ENCODE data around the gene ENPP1.

Gene ENPP1

DNA sequence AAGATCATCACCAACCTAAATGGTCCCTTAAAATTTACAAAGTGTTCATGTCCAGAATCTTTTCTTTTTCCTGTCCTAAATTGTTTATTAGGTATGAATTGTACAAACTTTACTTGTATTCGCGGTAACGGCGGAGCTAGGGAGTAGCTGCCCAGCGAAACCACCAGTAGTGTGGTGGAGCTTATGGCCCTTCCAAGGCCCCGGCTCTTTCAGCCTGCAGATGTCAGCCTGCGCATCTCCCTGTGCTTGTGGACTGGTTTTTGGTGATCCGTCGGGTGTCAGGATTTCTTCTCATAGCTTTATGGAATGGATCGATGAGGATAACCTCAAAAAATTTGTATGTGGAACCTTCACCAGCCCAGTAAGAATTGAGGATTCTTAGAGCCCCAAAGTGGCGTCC, 27.2 kb upstream of the ENPP1 start:
- TF ChIP-seq, protein P1, sequence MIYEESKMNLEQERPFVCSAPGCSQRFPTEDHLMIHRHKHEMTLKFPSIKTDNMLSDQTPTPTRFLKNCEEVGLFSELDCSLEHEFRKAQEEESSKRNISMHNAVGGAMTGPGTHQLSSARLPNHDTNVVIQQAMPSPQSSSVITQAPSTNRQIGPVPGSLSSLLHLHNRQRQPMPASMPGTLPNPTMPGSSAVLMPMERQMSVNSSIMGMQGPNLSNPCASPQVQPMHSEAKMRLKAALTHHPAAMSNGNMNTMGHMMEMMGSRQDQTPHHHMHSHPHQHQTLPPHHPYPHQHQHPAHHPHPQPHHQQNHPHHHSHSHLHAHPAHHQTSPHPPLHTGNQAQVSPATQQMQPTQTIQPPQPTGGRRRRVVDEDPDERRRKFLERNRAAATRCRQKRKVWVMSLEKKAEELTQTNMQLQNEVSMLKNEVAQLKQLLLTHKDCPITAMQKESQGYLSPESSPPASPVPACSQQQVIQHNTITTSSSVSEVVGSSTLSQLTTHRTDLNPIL (CRISPR knock-in tag; IDR thresholded peaks at IDR 0.05; ENCODE audit: low read depth) = no peak
- TF ChIP-seq, protein P2, sequence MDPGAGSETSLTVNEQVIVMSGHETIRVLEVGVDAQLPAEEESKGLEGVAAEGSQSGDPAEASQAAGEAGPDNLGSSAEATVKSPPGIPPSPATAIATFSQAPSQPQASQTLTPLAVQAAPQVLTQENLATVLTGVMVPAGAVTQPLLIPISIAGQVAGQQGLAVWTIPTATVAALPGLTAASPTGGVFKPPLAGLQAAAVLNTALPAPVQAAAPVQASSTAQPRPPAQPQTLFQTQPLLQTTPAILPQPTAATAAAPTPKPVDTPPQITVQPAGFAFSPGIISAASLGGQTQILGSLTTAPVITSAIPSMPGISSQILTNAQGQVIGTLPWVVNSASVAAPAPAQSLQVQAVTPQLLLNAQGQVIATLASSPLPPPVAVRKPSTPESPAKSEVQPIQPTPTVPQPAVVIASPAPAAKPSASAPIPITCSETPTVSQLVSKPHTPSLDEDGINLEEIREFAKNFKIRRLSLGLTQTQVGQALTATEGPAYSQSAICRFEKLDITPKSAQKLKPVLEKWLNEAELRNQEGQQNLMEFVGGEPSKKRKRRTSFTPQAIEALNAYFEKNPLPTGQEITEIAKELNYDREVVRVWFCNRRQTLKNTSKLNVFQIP (CRISPR knock-in tag; IDR thresholded peaks at IDR 0.05; ENCODE audit: borderline replicate concordance, low read depth) = no peak
- TF ChIP-seq ZC3H10 (CRISPR knock-in tag; IDR thresholded peaks at IDR 0.05) (no peak), CSDC2 (CRISPR knock-in tag; IDR thresholded peaks at IDR 0.05) (no peak), TOX (CRISPR knock-in tag; IDR thresholded peaks at IDR 0.05; ENCODE audit: borderline replicate concordance) (no peak), ESRRG (CRISPR knock-in tag; IDR thresholded peaks at IDR 0.05) (no peak), ZNF565 (CRISPR knock-in tag; conservative IDR thresholded peaks at IDR 0.05; ENCODE audit: low read depth) (no peak), ZNF8 (CRISPR knock-in tag; IDR thresholded peaks at IDR 0.05) (no peak), BACH2 (CRISPR knock-in tag; IDR thresholded peaks at IDR 0.05; ENCODE audit: borderline replicate concordance) (no peak), ZFP3 (CRISPR knock-in tag; IDR thresholded peaks at IDR 0.05) (no peak)
- no peak for ATAC-seq

DNA sequence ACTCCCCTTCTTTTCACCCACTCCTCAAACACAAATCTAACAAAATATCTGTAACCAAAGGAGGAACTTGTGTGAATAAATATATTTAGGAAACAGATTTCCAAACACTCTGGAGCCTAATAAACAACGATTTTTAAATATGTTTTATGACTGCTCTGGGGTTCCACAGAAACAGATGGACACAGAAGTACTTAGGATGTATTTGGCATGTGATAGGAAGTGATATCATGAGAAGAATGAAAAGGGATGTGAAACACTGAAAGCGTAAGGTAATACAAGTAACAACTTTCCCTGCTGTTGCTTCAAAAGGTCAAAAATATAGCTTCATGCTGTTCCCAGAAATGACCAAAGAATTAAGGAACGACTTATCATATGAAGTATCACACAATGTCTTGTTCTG, 26.1 kb upstream of the ENPP1 start:
- TF ChIP-seq ZNF8 (CRISPR knock-in tag; IDR thresholded peaks at IDR 0.05) (no peak), OSR1 (CRISPR knock-in tag; IDR thresholded peaks at IDR 0.05) (no peak), ARNTL (CRISPR knock-in tag; IDR thresholded peaks at IDR 0.05; ENCODE audit: borderline replicate concordance, low read depth) (no peak), RARB (CRISPR knock-in tag; IDR thresholded peaks at IDR 0.05) (no peak), ZNF565 (CRISPR knock-in tag; conservative IDR thresholded peaks at IDR 0.05; ENCODE audit: low read depth) (no peak), ZFP30 (CRISPR knock-in tag; IDR thresholded peaks at IDR 0.05) (no peak), ISL1 (CRISPR knock-in tag; IDR thresholded peaks at IDR 0.05) (no peak), PPARA (CRISPR knock-in tag; IDR thresholded peaks at IDR 0.05; ENCODE audit: borderline replicate concordance) (no peak), ZC3H10 (CRISPR knock-in tag; IDR thresholded peaks at IDR 0.05) (no peak), ESRRG (CRISPR knock-in tag; IDR thresholded peaks at IDR 0.05) (no peak), SNAI2 (CRISPR knock-in tag; IDR thresholded peaks at IDR 0.05) (no peak), BACH2 (CRISPR knock-in tag; IDR thresholded peaks at IDR 0.05; ENCODE audit: borderline replicate concordance) (no peak)
- TF ChIP-seq, protein P3, sequence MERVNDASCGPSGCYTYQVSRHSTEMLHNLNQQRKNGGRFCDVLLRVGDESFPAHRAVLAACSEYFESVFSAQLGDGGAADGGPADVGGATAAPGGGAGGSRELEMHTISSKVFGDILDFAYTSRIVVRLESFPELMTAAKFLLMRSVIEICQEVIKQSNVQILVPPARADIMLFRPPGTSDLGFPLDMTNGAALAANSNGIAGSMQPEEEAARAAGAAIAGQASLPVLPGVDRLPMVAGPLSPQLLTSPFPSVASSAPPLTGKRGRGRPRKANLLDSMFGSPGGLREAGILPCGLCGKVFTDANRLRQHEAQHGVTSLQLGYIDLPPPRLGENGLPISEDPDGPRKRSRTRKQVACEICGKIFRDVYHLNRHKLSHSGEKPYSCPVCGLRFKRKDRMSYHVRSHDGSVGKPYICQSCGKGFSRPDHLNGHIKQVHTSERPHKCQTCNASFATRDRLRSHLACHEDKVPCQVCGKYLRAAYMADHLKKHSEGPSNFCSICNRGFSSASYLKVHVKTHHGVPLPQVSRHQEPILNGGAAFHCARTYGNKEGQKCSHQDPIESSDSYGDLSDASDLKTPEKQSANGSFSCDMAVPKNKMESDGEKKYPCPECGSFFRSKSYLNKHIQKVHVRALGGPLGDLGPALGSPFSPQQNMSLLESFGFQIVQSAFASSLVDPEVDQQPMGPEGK (CRISPR knock-in tag; IDR thresholded peaks at IDR 0.05; ENCODE audit: borderline replicate concordance) = no peak
- TF ChIP-seq, protein P2 (CRISPR knock-in tag; IDR thresholded peaks at IDR 0.05; ENCODE audit: borderline replicate concordance, low read depth) = no peak
- TF ChIP-seq, protein P4, sequence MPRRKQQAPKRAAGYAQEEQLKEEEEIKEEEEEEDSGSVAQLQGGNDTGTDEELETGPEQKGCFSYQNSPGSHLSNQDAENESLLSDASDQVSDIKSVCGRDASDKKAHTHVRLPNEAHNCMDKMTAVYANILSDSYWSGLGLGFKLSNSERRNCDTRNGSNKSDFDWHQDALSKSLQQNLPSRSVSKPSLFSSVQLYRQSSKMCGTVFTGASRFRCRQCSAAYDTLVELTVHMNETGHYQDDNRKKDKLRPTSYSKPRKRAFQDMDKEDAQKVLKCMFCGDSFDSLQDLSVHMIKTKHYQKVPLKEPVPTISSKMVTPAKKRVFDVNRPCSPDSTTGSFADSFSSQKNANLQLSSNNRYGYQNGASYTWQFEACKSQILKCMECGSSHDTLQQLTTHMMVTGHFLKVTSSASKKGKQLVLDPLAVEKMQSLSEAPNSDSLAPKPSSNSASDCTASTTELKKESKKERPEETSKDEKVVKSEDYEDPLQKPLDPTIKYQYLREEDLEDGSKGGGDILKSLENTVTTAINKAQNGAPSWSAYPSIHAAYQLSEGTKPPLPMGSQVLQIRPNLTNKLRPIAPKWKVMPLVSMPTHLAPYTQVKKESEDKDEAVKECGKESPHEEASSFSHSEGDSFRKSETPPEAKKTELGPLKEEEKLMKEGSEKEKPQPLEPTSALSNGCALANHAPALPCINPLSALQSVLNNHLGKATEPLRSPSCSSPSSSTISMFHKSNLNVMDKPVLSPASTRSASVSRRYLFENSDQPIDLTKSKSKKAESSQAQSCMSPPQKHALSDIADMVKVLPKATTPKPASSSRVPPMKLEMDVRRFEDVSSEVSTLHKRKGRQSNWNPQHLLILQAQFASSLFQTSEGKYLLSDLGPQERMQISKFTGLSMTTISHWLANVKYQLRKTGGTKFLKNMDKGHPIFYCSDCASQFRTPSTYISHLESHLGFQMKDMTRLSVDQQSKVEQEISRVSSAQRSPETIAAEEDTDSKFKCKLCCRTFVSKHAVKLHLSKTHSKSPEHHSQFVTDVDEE (CRISPR knock-in tag; IDR thresholded peaks at IDR 0.05) = no peak
- no peak for ATAC-seq

DNA sequence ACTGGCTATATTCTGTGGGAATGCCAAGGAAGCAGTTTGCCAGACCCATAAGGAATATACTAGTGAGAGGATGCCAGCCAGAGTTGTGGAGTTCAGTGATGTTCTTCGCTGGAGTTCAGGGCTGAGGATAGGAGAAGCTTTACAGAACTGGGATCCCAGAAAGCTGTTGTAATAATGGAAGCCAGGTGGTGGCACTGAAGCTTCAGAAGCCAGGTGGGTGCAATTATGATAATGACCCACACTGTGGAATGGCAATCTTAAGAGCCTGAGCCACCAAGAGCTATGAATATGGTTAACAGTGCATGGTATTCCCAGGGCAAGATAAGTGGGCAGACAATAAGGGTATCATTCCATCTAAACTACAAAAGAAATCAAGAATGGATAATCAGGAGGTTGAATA, 25.1 kb upstream of the ENPP1 start:
- no peak for ATAC-seq
- no peak for TF ChIP-seq TCF4 (CRISPR knock-in tag; IDR thresholded peaks at IDR 0.05; ENCODE audit: borderline replicate concordance)
- no peak for TF ChIP-seq OSR1 (CRISPR knock-in tag; IDR thresholded peaks at IDR 0.05)
- no peak for TF ChIP-seq SNAI2 (CRISPR knock-in tag; IDR thresholded peaks at IDR 0.05)
- TF ChIP-seq ZNF70 (CRISPR knock-in tag; IDR thresholded peaks at IDR 0.05) = no peak
- no peak for TF ChIP-seq ZFP3 (CRISPR knock-in tag; IDR thresholded peaks at IDR 0.05)
- TF ChIP-seq BACH2 (CRISPR knock-in tag; IDR thresholded peaks at IDR 0.05; ENCODE audit: borderline replicate concordance) = no peak
- no peak for TF ChIP-seq ARNTL (CRISPR knock-in tag; IDR thresholded peaks at IDR 0.05; ENCODE audit: borderline replicate concordance, low read depth)
- TF ChIP-seq, protein P1 (CRISPR knock-in tag; IDR thresholded peaks at IDR 0.05; ENCODE audit: low read depth) = no peak
- TF ChIP-seq, protein P4 (CRISPR knock-in tag; IDR thresholded peaks at IDR 0.05) = no peak
- no peak for TF ChIP-seq ZC3H10 (CRISPR knock-in tag; IDR thresholded peaks at IDR 0.05)
- TF ChIP-seq RARB (CRISPR knock-in tag; IDR thresholded peaks at IDR 0.05) = no peak
- no peak for TF ChIP-seq GLIS3 (CRISPR knock-in tag; IDR thresholded peaks at IDR 0.05)
- no peak for TF ChIP-seq ZNF565 (CRISPR knock-in tag; conservative IDR thresholded peaks at IDR 0.05; ENCODE audit: low read depth)
- no peak for TF ChIP-seq ISL1 (CRISPR knock-in tag; IDR thresholded peaks at IDR 0.05)
- no peak for TF ChIP-seq CSDC2 (CRISPR knock-in tag; IDR thresholded peaks at IDR 0.05)

Data from SK-N-SH treated with all-trans-retinoic acid at 6 μM for 48 hours (cell line).